Stimulated activated naive CD8-positive, alpha-beta T cell treated with anti-CD3 and anti-CD28 coated beads, Interleukin-15, Interleukin-2, amounts not matched to agents 100 ng/mL and 50 ng/mL, for 24 hours (primary cell): Measurements from ENCODE around the gene INPP5A.

Experiments
- H3K27ac Mint-ChIP-seq: one replicate; pipeline ENCODE4 v1.8.0; 2021; ENCODE audit warnings: mild to moderate bottlenecking, mixed read lengths
- H3K27me3 Mint-ChIP-seq: one replicate; pipeline ENCODE4 v1.8.0; 2021; ENCODE audit warnings: mixed read lengths
- H3K36me3 Mint-ChIP-seq: one replicate; pipeline ENCODE4 v1.8.0; 2021; ENCODE audit warnings: low read depth, mixed read lengths
- H3K4me1 Mint-ChIP-seq: one replicate; pipeline ENCODE4 v1.8.0; 2021; ENCODE audit warnings: low read depth, mixed read lengths
- H3K4me3 Mint-ChIP-seq: one replicate; pipeline ENCODE4 v1.8.0; 2021; ENCODE audit warnings: mild to moderate bottlenecking, mixed read lengths
- H3K9me3 Mint-ChIP-seq: one replicate; pipeline ENCODE4 v1.8.0; 2021; ENCODE audit warnings: mixed read lengths

INPP5A gene

DNA sequence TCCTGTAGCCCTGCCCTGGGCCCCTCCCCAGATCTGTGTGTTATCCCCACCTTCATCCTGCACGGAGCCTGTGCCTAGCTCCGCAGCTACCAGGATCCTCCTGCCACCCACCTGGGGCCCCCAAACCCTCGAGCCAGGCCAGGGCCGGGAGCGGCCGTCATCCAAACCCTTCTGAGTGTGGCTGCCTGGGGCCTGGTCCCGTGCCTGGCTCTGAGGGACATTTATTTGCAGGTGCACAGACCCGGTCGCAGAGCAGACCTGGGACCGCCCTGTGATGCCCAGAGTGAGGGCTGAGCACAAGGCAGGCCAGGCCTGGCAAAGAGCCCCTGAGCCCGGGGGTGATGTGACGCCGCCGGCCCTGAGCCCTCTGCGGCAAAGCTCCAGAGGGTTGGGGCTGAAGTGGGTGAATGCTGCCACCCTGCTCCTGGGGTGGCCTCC lies 27.4 kb upstream of the INPP5A start:
- no peaks in the 10 kb centered on the region for H3K27me3 Mint-ChIP-seq
- no peaks in the 10 kb centered on the region for H3K36me3 Mint-ChIP-seq
- no peak overlapping the region for H3K4me3 Mint-ChIP-seq
- no peaks in the 10 kb centered on the region for H3K9me3 Mint-ChIP-seq
- H3K4me1 Mint-ChIP-seq = peaks cover under 1% of the 10 kb centered on the region
- H3K27ac Mint-ChIP-seq = no peak overlapping the region

DNA sequence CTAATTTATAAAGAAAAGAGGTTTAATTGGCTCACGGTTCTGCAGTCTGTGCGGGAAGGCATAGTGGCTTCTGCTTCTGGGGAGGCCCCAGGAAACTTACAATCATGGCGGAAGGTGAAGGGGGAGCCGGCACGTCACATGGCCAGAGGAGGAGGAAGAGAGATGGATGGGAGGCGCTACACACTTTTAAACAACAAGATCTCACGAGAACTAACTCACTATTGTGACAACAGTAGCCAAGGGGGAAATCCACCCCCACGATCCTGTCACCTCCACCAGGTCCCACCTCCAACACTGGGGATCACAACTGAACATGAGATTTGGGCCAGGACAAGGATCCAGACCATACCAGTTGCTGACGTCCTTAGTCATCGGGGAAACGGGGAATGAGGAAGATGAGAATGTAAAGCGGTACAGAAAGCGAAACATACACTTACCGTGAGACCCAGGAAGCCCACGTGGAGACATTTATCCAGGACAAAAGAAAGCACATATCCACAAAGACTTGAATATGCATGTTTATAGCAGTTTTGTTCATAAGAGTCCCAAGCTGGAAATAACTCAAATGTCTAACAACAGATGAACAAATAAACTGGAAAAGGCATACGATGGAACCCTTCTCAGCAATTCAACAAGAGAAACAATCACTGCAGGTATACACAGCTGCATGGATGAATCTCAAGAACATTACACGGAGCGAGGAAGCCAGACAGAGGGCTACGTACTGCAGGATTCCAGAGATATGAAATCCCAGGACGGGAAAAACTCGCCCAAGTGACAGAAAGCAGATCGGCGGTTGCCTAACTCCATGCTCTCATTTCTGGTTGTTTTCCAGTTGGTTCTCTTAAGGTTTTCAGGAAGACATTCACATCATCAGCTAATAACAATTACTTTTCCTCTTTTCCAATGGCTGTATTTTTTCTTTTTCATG lies 26.2 kb upstream of the INPP5A start:
- H3K4me3 Mint-ChIP-seq = no peak overlapping the region
- H3K9me3 Mint-ChIP-seq = no peaks in the 10 kb centered on the region
- H3K4me1 Mint-ChIP-seq = peaks cover 6% of the 10 kb centered on the region
- H3K27ac Mint-ChIP-seq = no peak overlapping the region
- no peaks in the 10 kb centered on the region for H3K27me3 Mint-ChIP-seq
- H3K36me3 Mint-ChIP-seq = no peaks in the 10 kb centered on the region

DNA sequence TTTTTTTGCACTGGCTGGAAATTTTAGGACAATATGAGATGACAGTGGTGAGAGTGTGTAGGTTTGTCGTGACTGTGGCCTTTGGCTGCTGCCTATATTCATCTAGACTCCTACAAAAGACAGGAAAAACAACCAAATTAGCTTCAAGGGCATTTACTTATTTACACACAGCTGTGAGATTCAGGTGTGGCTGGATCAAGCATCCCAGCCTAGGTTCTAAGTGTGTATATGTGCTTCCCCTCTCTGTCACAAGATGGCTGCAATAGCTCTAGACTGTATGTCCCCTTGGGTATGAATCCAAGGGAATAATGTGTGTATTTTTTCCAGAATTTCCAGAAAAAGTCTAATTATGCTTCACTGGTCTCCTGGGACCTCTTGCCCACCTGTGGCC lies 25.5 kb upstream of the INPP5A start:
- no peak overlapping the region for H3K4me3 Mint-ChIP-seq
- H3K27me3 Mint-ChIP-seq = no peaks in the 10 kb centered on the region
- H3K9me3 Mint-ChIP-seq = no peaks in the 10 kb centered on the region
- H3K36me3 Mint-ChIP-seq = no peaks in the 10 kb centered on the region
- H3K27ac Mint-ChIP-seq = no peak overlapping the region
- peaks cover 6% of the 10 kb centered on the region for H3K4me1 Mint-ChIP-seq

DNA sequence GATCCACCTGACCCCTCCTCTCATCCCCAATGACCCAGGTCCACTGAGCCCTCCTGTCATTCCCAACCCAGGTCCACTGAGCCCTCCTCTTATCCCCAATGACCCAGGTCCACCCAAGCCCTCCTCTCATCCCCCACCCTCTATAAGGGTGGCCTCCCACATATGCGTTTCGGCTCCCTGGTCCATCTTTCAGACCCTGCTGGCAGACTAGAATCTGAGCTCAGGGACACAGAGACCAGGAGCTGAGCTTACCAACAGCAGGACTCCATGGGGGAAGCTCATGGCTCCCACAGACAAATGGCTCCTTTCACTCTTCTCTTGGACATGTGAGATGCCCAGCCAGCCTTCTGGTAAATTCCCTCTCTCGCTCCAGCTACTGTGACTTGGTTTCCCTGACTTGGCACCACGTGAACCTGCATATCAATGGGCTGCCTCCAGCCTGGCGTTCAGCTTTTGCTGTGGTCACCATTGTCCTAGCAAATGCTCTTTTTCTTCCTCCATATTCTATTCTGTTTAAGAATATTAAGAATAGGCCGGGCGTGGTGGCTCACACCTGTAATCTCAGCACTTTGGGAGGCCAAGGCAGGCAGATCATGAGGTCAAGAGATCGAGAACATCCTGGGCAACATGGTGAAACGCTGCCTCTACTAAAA lies 24.8 kb upstream of the INPP5A start:
- Mint-ChIP-seq H3K4me3 (no peak overlapping the region), H3K4me1 (peaks cover 6% of the 10 kb centered on the region), H3K27ac (no peak overlapping the region), H3K36me3 (no peaks in the 10 kb centered on the region), H3K27me3 (no peaks in the 10 kb centered on the region), H3K9me3 (no peaks in the 10 kb centered on the region)

DNA sequence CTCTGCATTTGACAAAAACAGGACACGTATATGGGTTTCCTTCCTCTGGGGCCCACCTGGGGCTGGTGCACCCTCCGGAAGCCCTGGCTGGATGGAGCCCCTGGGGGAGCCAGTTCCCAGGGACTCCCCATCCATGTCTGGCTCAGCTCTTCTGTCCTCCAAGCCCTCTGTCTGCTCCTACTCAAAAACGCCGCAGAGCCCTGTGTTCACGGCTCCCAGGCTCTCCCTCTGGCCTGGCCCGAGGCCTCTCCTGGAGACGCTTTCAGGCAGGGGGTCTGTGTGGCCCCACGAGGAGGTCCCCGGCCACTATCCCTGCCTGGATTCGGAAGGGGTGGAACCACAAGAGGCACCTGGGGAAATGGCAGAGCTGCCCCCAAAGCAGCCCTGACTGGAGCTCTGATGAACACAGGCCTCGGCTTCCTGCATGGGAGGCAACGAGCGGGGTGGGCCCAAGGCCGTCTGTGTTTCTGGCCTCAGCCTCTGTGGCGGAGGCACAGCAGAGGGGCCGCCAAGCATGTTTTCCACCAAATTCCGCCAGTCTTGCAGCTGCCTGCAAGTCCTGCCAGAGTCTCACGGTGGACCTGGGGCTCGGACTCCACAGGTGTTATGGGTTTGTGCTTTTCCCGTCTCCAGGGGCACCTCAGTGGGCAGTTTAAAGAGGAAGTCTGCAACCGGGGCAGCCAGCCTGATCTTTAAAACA lies 22.6 kb upstream of the INPP5A start:
- H3K4me3 Mint-ChIP-seq = no peak overlapping the region
- H3K9me3 Mint-ChIP-seq = no peaks in the 10 kb centered on the region
- H3K27ac Mint-ChIP-seq = no peak overlapping the region
- no peaks in the 10 kb centered on the region for H3K27me3 Mint-ChIP-seq
- no peaks in the 10 kb centered on the region for H3K36me3 Mint-ChIP-seq
- peaks cover 6% of the 10 kb centered on the region for H3K4me1 Mint-ChIP-seq

DNA sequence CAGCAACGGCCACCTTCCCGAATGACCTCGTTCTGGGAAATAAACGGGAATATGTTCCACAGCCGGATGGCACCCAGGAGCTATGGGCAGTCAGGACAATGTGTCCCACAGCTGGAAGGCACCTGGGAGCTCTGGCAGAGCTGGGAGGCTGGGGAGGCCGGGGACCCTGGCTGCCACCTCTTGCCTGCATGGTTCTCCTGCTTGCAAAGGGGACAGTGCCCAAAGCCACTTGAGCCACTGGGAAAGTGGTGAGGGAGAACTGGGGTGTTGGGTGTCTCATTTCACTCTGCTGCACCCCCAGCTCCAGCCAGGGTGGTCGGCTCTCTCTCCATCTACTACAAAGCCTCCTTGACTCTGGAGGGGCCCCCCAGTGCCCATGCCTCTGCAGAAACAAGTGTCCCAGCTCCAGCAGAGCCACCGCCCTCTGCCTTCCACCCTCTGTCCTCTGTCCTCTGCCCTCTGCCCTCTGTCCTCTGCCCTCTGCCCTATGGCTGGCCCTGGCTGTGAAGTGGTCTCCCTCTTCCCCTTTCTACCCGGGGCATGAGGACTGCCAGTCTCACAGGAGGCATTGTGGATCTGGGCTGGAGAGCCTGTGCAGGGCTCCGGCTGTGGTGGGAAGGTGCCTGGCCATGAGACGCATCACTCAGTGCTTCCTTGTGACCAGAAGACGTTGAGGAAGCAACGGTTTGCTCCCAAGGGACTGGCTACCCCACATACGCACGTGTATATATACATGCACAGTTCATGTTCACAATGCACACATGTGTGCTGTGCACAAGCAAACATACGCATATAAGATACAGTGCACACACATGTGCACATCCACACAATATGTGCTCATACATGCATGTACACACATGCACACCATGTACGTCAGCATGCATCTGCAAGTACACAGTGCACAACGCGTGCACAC lies 21.5 kb upstream of the INPP5A start:
- Mint-ChIP-seq H3K36me3 (no peaks in the 10 kb centered on the region), H3K9me3 (no peaks in the 10 kb centered on the region), H3K27me3 (no peaks in the 10 kb centered on the region), H3K4me1 (peaks cover 6% of the 10 kb centered on the region), H3K4me3 (no peak overlapping the region), H3K27ac (no peak overlapping the region)

DNA sequence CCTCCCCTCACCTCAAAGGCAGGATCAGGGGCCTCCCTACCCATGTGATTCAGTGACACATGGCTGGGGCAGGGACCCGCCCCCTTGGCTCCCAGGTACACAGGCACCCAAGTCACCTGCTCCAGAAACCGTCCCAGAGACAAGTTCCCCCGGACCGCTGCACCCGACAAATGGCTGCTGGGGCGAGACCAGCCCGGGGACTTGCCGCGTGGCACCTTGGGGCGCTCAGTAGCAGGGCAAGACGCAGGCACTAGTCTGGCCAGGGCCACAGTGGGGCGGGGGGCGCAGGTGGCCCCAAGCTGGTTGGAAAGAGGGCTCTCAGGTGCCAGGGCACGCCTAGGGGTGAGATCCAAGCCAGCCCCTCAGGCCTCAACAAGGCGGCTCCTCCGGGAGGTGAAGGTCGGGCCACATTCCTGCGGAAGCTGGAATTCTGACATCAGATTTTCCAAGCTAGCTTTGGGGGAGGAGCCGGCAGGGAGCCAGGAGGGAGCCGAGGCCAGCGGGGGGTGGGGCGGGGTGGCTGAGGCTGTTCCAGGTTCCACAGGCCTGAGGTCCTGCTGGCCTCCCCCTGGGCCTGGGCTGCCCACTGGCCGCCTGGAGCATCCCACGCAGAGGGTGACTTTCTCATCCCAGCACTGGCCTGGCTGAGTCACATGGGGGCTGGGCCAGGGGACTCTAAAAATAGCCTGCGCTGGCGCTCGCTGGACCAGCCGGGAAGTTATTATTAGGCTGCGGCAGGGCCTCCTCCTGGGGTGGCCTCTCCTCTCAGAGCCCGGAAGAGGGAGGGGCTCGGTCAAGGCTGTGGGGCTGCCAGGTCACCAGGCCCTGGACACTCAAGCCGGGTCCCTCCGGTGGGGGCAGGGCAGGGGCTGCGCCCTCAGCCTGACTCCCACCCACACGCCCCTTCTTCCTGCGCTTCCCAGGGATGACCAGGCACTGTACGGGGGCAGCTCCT lies 20.5 kb upstream of the INPP5A start:
- Mint-ChIP-seq H3K4me3 (no peak overlapping the region), H3K27me3 (no peaks in the 10 kb centered on the region), H3K27ac (no peak overlapping the region), H3K36me3 (no peaks in the 10 kb centered on the region), H3K9me3 (no peaks in the 10 kb centered on the region), H3K4me1 (peaks cover 6% of the 10 kb centered on the region)

DNA sequence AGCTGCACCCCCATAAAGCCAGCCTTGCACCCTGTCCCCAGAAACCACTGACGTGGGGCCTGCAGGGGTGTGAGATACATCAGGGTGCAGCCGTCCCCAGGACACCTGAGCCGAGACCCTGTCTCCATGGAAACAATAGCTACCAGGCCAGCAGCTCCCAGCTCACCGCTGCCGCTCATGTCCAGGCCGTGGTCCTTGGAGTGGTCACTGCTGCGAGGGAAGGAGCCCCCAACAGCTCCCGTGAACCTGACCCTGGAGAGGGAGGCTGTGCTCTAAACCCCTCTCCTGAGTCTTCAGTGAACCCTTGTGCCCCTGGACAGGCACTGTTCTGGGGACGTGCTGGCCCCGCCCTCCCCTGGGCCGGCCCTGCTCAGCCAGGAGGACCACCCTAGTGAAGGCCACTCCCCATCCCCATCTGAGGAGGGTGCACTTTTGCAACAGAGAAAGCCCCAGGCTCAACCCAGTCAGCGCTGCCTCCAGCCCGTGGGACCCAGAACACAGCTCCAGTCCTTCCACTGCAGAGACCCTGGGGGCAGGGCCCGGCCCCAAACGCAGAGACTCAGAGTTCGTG lies 19.6 kb upstream of the INPP5A start:
- Mint-ChIP-seq H3K27me3 (no peaks in the 10 kb centered on the region), H3K9me3 (no peaks in the 10 kb centered on the region), H3K4me3 (no peak overlapping the region), H3K27ac (no peak overlapping the region), H3K36me3 (no peaks in the 10 kb centered on the region), H3K4me1 (peaks cover 6% of the 10 kb centered on the region)

DNA sequence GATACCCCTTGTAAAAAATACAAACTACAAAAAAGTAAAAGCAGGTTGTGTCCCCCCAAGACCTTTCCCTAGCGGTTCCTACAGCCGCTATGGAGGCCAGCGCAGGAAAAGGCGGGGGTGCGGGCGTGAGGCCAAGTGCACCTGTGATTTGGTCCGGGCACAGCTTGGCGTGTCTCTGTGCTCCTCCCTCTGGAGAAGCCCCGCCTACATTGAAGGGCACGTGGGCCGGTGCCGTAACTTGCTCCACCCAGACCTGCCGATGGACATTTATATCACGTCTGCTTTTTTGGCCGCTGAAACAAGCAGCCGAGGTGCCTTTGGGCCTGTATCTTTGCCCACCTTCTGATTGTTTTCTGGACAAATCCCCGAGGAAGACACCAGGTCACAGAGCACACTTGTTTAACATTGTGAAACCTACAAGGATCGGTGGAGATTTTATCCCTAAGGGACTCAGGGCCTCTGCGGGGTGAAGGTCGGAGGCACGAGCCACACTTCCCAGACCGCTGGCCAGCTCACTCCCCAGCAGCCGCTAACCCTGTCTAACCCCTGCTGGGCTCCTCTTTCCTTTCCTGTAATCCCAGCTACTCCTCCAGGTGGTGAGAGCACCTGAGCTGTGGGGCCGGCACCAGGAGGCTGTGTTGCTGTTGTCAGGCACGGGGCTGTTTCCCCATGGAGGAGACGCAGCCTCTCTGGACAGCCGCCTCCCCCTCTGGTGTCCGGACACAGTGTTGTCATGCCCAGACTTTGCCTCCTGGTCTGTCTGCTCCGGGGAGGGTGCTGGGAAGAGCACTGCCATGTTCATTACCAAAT lies 18.8 kb upstream of the INPP5A start:
- Mint-ChIP-seq H3K4me1 (peaks cover 6% of the 10 kb centered on the region), H3K36me3 (no peaks in the 10 kb centered on the region), H3K27ac (no peak overlapping the region), H3K27me3 (no peaks in the 10 kb centered on the region), H3K4me3 (no peak overlapping the region), H3K9me3 (no peaks in the 10 kb centered on the region)

DNA sequence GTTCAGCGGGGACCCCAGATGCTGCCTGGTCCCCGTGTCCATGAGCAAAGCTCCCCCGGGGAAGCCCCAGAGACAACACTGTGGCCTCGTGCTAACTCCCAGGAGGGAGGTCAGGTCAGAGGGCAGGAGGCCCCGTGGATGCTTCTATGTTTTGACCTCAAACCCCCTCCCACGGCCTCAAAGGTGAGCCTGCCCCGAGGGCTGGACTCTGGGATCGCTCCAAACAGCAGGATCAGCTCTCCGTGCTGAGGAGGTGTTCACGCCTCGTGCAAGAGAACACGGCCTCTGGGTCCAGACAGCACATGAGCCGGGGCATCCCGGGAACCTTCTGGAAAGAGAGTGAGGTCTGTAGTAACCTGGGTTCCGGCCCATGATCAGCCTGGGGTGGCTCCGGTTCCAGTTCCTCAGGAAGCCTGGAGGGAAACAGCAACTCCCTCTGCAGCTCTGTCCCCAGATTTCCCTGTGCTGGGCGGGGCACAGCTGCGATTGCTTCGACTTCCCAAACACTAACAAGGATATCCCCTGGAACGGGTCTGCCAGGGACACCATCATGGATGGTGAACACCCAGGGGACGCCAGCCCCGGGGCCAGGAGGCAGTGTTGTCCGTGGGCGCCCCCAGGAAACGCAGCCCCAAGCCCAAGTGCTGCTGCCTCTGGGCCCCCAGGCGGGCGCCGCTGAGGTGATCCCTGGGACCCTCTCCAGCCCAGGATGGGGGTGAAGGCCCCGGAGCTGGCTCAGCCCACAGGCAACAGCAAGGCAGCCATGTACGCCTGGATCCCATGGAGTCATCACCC lies 18.0 kb upstream of the INPP5A start:
- H3K27ac Mint-ChIP-seq = no peak overlapping the region
- H3K9me3 Mint-ChIP-seq = no peaks in the 10 kb centered on the region
- H3K4me1 Mint-ChIP-seq = peaks cover 6% of the 10 kb centered on the region
- no peaks in the 10 kb centered on the region for H3K27me3 Mint-ChIP-seq
- no peak overlapping the region for H3K4me3 Mint-ChIP-seq
- H3K36me3 Mint-ChIP-seq = no peaks in the 10 kb centered on the region

DNA sequence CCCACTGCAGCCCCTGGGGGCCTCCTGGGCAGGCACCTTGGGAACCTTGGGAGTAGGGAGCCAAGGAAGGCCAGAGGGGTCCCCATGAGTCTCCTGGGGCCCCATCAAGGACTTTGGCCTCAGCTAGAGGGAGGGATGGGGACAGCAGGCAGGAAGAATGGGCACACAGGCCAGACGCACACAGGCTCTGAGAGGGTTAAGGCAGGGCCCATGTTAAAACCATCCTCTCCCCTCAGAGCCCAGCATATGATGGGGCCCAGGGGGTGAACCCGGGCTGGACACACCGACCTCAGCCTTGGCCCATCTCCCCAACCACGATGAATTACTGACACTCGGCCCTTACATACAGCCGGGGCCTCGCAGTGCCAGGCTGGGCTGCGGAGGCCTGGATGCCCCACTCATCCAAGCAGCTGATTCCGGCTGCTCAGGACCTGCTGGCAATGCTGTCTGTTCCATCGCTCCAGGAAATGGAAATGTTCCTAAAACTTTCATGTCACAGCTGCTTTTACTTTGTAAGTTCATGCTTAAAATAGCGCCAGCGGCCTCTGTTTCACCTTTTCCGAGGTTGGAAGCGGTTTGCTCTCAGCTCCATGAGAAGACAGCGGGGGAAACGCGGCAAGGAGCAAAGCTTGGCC lies 17.3 kb upstream of the INPP5A start:
- Mint-ChIP-seq H3K27me3 (no peaks in the 10 kb centered on the region), H3K27ac (no peak overlapping the region), H3K4me3 (no peak overlapping the region), H3K9me3 (no peaks in the 10 kb centered on the region), H3K36me3 (no peaks in the 10 kb centered on the region), H3K4me1 (peaks cover 4% of the 10 kb centered on the region)

DNA sequence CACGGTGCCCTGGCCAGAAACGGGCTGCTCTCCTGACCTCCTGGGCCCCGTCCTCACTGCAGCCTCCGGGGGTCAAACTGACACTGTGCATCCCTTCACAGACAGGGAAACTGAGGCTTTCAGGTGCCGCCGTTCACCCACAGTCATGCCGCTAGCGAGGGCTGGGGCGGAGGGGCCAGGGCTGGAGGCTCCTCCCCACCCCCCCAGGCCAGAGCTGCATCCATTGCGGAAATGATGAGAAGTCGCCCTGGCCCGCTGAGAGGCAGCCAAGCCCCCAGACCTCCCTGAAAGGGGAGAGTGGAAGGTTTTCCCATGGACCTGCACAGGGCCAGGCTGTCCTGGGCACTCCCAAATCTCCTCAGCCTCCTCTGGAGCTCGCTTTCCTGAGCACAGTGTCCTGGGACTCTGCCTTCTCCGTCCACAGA lies 16.5 kb upstream of the INPP5A start:
- Mint-ChIP-seq H3K27ac (no peak overlapping the region), H3K4me3 (no peak overlapping the region), H3K27me3 (peaks cover 4% of the 10 kb centered on the region), H3K9me3 (no peaks in the 10 kb centered on the region), H3K4me1 (no peaks in the 10 kb centered on the region), H3K36me3 (no peaks in the 10 kb centered on the region)
